B cell (primary cell): ENCODE data around the gene AEBP2.

Experiments used
- EZH2 ChIP-seq: IDR thresholded peaks from 2 replicates; pipeline ENCODE4 v1.6.1; 2012; ENCODE audit warnings: borderline replicate concordance, low read depth, mild to moderate bottlenecking, moderate library complexity, low read length; ENCODE audit not compliant: insufficient read depth, poor library complexity, severe bottlenecking
- TF ChIP-seq, protein P1 (sequence below): fragments of 200-600 bp; IDR thresholded peaks from one replicate; pipeline ENCODE4 v1.8.0; 2022; ENCODE audit warnings: antibody characterized with exemption, mild to moderate bottlenecking

DNA sequence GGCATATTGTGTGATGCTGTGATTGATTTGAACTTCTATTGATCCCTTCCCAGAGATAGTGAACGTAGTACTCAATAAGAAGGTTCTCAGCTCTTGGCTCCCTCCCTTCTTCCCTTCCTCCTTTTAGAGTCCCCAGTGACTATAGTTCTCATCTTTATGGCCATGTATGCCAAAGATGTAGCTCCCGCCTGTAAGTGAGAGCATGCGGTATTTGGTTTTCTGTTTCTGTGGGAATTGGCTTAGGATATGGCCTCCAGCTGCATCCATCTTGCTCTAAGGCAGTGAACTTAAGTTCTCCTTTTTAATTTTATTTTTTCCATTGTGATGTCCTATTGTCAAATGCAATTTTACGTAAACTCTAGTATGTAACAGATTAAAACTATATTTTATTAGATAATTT is 109.5 kb downstream of the AEBP2 start:
- TF ChIP-seq, protein P1, sequence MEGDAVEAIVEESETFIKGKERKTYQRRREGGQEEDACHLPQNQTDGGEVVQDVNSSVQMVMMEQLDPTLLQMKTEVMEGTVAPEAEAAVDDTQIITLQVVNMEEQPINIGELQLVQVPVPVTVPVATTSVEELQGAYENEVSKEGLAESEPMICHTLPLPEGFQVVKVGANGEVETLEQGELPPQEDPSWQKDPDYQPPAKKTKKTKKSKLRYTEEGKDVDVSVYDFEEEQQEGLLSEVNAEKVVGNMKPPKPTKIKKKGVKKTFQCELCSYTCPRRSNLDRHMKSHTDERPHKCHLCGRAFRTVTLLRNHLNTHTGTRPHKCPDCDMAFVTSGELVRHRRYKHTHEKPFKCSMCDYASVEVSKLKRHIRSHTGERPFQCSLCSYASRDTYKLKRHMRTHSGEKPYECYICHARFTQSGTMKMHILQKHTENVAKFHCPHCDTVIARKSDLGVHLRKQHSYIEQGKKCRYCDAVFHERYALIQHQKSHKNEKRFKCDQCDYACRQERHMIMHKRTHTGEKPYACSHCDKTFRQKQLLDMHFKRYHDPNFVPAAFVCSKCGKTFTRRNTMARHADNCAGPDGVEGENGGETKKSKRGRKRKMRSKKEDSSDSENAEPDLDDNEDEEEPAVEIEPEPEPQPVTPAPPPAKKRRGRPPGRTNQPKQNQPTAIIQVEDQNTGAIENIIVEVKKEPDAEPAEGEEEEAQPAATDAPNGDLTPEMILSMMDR, result no peak
- no peak for TF ChIP-seq EZH2
